Mesendoderm (in vitro differentiated cells): ENCODE data around the gene INPPL1.

Experiments
- DNase-seq: peaks from one replicate; pipeline ENCODE4 v3.0.0; 2013
- H2AK5ac ChIP-seq: 2 replicates; pipeline ENCODE4 v1.6.1; 2013; ENCODE audit warnings: low read length, inconsistent platforms
- H2BK120ac ChIP-seq: 2 replicates; pipeline ENCODE4 v1.6.1; 2013; ENCODE audit warnings: low read depth, mild to moderate bottlenecking, low read length, moderate library complexity, mixed read lengths
- H2BK15ac ChIP-seq: replicated peaks from 2 replicates; pipeline ENCODE4 v1.6.1; 2013; ENCODE audit warnings: low read depth, mild to moderate bottlenecking, moderate library complexity
- H2BK5ac ChIP-seq: 2 replicates; pipeline ENCODE4 v1.6.1; 2013; ENCODE audit warnings: low read length, inconsistent platforms
- H3K18ac ChIP-seq: 2 replicates; pipeline ENCODE4 v1.6.1; 2013; ENCODE audit warnings: mild to moderate bottlenecking, low read length, mixed read lengths
- H3K23ac ChIP-seq: one replicate; pipeline ENCODE4 v1.6.1; 2013; ENCODE audit warnings: low read length
- H3K27ac ChIP-seq: 2 replicates; pipeline ENCODE4 v1.5.1; 2013; ENCODE audit warnings: low read depth, mild to moderate bottlenecking, inconsistent platforms, low read length, moderate library complexity
- H3K27me3 ChIP-seq: 2 replicates; pipeline ENCODE4 v1.6.1; 2013; ENCODE audit warnings: low read length, control low read depth, mild to moderate bottlenecking, inconsistent platforms; ENCODE audit not compliant: insufficient read depth, poor library complexity
- H3K36me3 ChIP-seq: 2 replicates; pipeline ENCODE4 v1.6.1; 2013; ENCODE audit warnings: low read length, inconsistent platforms; ENCODE audit not compliant: control insufficient read depth, insufficient read depth
- H3K4ac ChIP-seq: one replicate; pipeline ENCODE4 v1.6.1; 2013; ENCODE audit warnings: low read depth, mild to moderate bottlenecking, low read length, moderate library complexity
- H3K4me1 ChIP-seq: 2 replicates; pipeline ENCODE4 v1.6.1; 2013; ENCODE audit warnings: low read depth, low read length, inconsistent platforms; ENCODE audit not compliant: control insufficient read depth
- H3K4me2 ChIP-seq: 2 replicates; pipeline ENCODE4 v1.6.1; 2013; ENCODE audit warnings: low read length
- H3K4me3 ChIP-seq: 2 replicates; pipeline ENCODE4 v1.5.1; 2013; ENCODE audit warnings: mild to moderate bottlenecking, low read length
- H3K56ac ChIP-seq: one replicate; pipeline ENCODE4 v1.6.1; 2013; ENCODE audit warnings: low read length
- H3K79me1 ChIP-seq: 2 replicates; pipeline ENCODE4 v1.6.1; 2013; ENCODE audit warnings: low read length, inconsistent platforms
- H3K79me2 ChIP-seq: 2 replicates; pipeline ENCODE4 v1.6.1; 2013; ENCODE audit warnings: mild to moderate bottlenecking, low read length; ENCODE audit not compliant: control insufficient read depth, insufficient read depth
- H3K9ac ChIP-seq: 2 replicates; pipeline ENCODE4 v1.6.1; 2013; ENCODE audit warnings: low read length, inconsistent platforms
- H4K5ac ChIP-seq: one replicate; pipeline ENCODE4 v1.6.1; 2013; ENCODE audit warnings: low read length
- H4K8ac ChIP-seq: one replicate; pipeline ENCODE4 v1.6.1; 2013; ENCODE audit warnings: low read depth, mild to moderate bottlenecking, control low read depth, low read length, moderate library complexity
- WGBS: extraction: QIAGEN DNeasy Blood & Tissue Kit; methylation state at CpG from one replicate; pipeline ENCODE4 v1.1.7; 2013; ENCODE audit warnings: low lambda C conversion rate, missing lambda C conversion rate; ENCODE audit not compliant: insufficient coverage; ENCODE audit errors: extremely low coverage; 5-methylcytosine and 5-hydroxymethylcytosine counted together

Gene INPPL1

DNA sequence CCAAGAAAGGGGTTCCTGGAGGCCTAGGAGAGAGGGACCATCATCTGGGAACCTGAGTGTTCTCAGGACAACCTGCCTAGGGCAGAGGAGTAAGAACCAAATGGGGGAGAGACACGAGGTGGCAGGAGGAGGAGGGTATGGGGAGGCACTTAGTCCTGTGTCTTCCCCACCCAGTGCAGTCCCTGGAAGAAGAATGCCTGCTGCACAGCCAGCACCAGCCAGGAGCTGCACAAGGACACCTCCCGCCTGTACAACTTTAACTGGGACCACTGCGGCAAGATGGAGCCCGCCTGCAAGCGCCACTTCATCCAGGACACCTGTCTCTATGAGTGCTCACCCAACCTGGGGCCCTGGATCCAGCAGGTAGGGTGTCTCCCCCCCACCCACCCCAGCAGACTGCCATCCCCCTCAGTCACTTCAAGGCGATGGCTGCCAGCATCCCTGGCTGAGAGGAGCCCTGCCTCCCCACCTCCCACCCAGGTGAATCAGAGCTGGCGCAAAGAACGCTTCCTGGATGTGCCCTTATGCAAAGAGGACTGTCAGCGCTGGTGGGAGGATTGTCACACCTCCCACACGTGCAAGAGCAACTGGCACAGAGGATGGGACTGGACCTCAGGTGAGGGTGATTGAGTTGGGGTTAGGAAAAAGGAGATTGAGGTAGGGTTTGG is 3.7 kb upstream of the INPPL1 start:
- DNase-seq: no peak

DNA sequence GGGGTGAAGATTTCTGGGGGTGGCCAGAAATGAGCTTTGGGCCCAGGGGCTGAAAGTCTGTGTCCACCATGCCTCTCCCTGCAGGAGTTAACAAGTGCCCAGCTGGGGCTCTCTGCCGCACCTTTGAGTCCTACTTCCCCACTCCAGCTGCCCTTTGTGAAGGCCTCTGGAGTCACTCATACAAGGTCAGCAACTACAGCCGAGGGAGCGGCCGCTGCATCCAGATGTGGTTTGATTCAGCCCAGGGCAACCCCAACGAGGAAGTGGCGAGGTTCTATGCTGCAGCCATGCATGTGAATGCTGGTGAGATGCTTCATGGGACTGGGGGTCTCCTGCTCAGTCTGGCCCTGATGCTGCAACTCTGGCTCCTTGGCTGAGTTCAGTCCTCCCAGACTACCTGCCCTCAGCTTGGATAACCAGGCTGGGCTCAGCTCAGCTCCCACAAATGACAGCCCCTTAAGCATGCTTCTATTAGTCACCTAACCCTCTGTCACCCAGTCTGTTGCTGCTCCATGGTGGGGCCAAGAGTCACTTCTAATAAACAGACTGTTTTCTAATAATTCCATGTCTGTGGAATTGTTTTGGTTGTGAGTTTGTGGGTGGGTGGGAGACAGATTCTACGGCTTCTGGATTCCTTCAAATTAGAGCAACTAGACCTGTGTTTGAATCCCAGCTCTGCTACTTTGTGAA is 3.0 kb upstream of the INPPL1 start:
- no peak overlapping the region for H3K9ac ChIP-seq
- H3K36me3 ChIP-seq: no peaks in the 10 kb centered on the region
- H3K79me1 ChIP-seq: peaks cover 9% of the 10 kb centered on the region
- no CpG with 5 or more reads among the region's 7 CpGs for WGBS
- H4K5ac ChIP-seq: no peak overlapping the region
- no peak overlapping the region for H3K4ac ChIP-seq
- H3K4me1 ChIP-seq: peaks cover 10% of the 10 kb centered on the region
- peaks cover 11% of the 10 kb centered on the region for H3K79me2 ChIP-seq
- no peak overlapping the region for H2BK120ac ChIP-seq
- no peak overlapping the region for H3K4me3 ChIP-seq
- H3K4me2 ChIP-seq: no peak overlapping the region
- peak overlapping the region; percentile 95 for H3K18ac ChIP-seq
- H4K8ac ChIP-seq: no peak overlapping the region
- no peaks in the 10 kb centered on the region for H3K27me3 ChIP-seq
- H3K56ac ChIP-seq: peak overlapping the region; percentile 46
- no peak overlapping the region for H2BK5ac ChIP-seq
- H3K27ac ChIP-seq: no peak overlapping the region
- H2BK15ac ChIP-seq: no peak overlapping the region
- DNase-seq: no peak
- H3K23ac ChIP-seq: no peak overlapping the region
- H2AK5ac ChIP-seq: no peak overlapping the region

More for the DNA sequence above, 3.7 kb upstream of the INPPL1 start:
- H2BK5ac ChIP-seq: no peak overlapping the region
- no peak overlapping the region for H3K4me3 ChIP-seq
- H3K79me1 ChIP-seq: peaks cover 6% of the 10 kb centered on the region
- WGBS: no CpG with 5 or more reads among the region's 10 CpGs
- no peak overlapping the region for H3K9ac ChIP-seq
- peaks cover 10% of the 10 kb centered on the region for H3K4me1 ChIP-seq
- H3K23ac ChIP-seq: no peak overlapping the region
- H2BK120ac ChIP-seq: no peak overlapping the region
- no peak overlapping the region for H4K8ac ChIP-seq
- H3K4me2 ChIP-seq: no peak overlapping the region
- H3K79me2 ChIP-seq: peaks cover 7% of the 10 kb centered on the region
- H2BK15ac ChIP-seq: no peak overlapping the region
- H3K4ac ChIP-seq: no peak overlapping the region
- H3K27me3 ChIP-seq: no peaks in the 10 kb centered on the region
- no peak overlapping the region for H3K18ac ChIP-seq
- H4K5ac ChIP-seq: no peak overlapping the region
- no peaks in the 10 kb centered on the region for H3K36me3 ChIP-seq
- no peak overlapping the region for H3K56ac ChIP-seq
- H2AK5ac ChIP-seq: no peak overlapping the region
- no peak overlapping the region for H3K27ac ChIP-seq

GRCh38 chr11:72222106-72222891 is 2.3 kb upstream of the INPPL1 start:
- Histone ChIP-seq H3K36me3 (no peaks in the 10 kb centered on the region), H2AK5ac (no peak overlapping the region), H3K4me2 (peak overlapping the region; percentile 28), H3K23ac (no peak overlapping the region), H4K5ac (peak overlapping the region; percentile 95), H3K18ac (peak overlapping the region; percentile 95), H2BK15ac (peak overlapping the region; percentile 27), H2BK120ac (no peak overlapping the region), H3K56ac (peak overlapping the region; percentile 69), H3K27me3 (no peaks in the 10 kb centered on the region), H3K9ac (peak overlapping the region; percentile 42), H2BK5ac (no peak overlapping the region), H4K8ac (no peak overlapping the region), H3K4ac (peak overlapping the region; percentile 38), H3K27ac (peak overlapping the region; percentile 57), H3K79me2 (peaks cover 12% of the 10 kb centered on the region), H3K4me3 (no peak overlapping the region), H3K4me1 (peaks cover 10% of the 10 kb centered on the region), H3K79me1 (peaks cover 11% of the 10 kb centered on the region)
- peak; percentile 38 for DNase-seq
- no CpG with 5 or more reads among the region's 6 CpGs for WGBS

DNA sequence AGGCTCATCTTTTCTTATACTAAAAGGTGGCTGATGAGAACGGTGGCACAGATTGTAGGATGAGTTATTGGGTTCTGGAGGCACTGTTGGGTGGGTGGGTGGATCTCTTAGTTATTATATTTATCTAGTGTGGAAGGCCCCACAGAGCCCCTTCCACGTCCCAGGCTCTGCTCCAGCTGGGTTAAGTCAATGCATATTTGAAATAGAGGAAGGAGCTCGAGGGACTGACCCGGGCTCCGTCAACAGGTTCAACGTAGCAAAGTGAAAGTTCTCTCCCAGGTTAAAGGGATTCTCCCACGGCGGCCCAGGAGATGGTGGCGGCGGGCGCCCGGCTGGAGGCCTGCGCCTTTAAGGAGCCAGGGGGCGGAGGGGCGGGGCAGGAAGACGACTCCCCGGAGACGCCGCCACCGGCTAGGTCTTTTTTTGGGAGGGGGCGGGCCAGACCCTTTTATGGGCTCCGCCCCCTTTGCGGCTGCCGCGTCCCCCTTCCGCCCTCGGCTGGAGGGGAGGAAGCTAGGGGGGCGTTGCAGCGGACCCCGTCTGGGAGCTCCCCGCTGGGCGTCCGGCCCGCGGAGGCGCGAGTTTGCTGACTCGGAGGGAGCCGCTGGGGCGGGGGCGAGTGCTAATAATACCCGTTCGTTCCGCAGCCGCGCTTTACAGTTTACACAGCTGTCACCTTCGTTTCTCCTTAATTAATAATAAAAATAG is 1.5 kb upstream of the INPPL1 start:
- Histone ChIP-seq H3K4me3 (peak overlapping the region; percentile 55), H3K36me3 (no peaks in the 10 kb centered on the region), H3K4me1 (peaks cover 10% of the 10 kb centered on the region), H3K23ac (no peak overlapping the region), H3K4me2 (peak overlapping the region; percentile 38), H2BK15ac (peak overlapping the region; percentile 76), H3K56ac (peak overlapping the region; percentile 85), H2BK5ac (peak overlapping the region; percentile 85), H4K5ac (peak overlapping the region; percentile 95), H3K4ac (peak overlapping the region; percentile 99), H3K27me3 (no peaks in the 10 kb centered on the region), H4K8ac (no peak overlapping the region), H3K79me1 (peaks cover 14% of the 10 kb centered on the region), H2BK120ac (peak overlapping the region; percentile 77), H3K79me2 (peaks cover 12% of the 10 kb centered on the region), H3K27ac (peak overlapping the region; percentile 98), H2AK5ac (no peak overlapping the region), H3K18ac (peak overlapping the region; percentile 96), H3K9ac (peak overlapping the region; percentile 79)
- peak; percentile 97 for DNase-seq
- WGBS: no CpG with 5 or more reads among the region's 47 CpGs
